Duodenal mucosa (tissue), 2 donors: ENCODE measurements around the gene ZNF431.
"Not testable (repeated sequence)": the region's sequence is repeated elsewhere in the genome, so short reads cannot be mapped to it uniquely, and the experiment has no call there.

ENCODE experiments used
- H3K27ac ChIP-seq: one replicate; pipeline ENCODE4 v1.7.0; 2013; ENCODE audit warnings: low read depth, low read length
- H3K27me3 ChIP-seq, 2 donors: one replicate each; pipeline ENCODE4 v1.7.0; 2013; ENCODE audit warnings: low read length in 2 of 2, control low read depth in 1 of 2; ENCODE audit not compliant: insufficient read depth in 2 of 2, control insufficient read depth in 1 of 2
- H3K36me3 ChIP-seq, 2 donors: one replicate each; pipeline ENCODE4 v1.7.0; 2013; ENCODE audit warnings: low read length in 2 of 2, control low read depth in 1 of 2; ENCODE audit not compliant: insufficient read depth in 2 of 2, control insufficient read depth in 1 of 2
- H3K4me1 ChIP-seq, 2 donors: one replicate each; pipeline ENCODE4 v1.7.0; 2013; ENCODE audit warnings: low read length in 2 of 2, control low read depth in 1 of 2; ENCODE audit not compliant: insufficient read depth in 2 of 2, control insufficient read depth in 1 of 2
- H3K4me3 ChIP-seq, 2 donors: one replicate each; pipeline ENCODE4 v1.7.0; 2013; ENCODE audit warnings: low read length in 2 of 2, low read depth in 1 of 2
- H3K9ac ChIP-seq, 2 donors: one replicate each; pipeline ENCODE4 v1.7.0; 2013; ENCODE audit warnings: low read length in 2 of 2, low read depth in 1 of 2
- H3K9me3 ChIP-seq, 2 donors: one replicate each; pipeline ENCODE4 v1.7.0; 2013; ENCODE audit warnings: low read length in 2 of 2, control low read depth in 1 of 2; ENCODE audit not compliant: control insufficient read depth in 1 of 2

ZNF431 gene

GRCh38 chr19:21202865-21203494 is 61.1 kb downstream of the ZNF431 start:
- H3K36me3 ChIP-seq = no peaks in the 10 kb centered on the region
- H3K4me3 ChIP-seq = no peak overlapping the region
- no peak overlapping the region for H3K9ac ChIP-seq
- H3K4me1 ChIP-seq = no peaks in the 10 kb centered on the region
- peaks cover 0 to 11% of the 10 kb centered on the region in 2 donors for H3K9me3 ChIP-seq
- H3K27me3 ChIP-seq = no peaks in the 10 kb centered on the region
- no peak overlapping the region for H3K27ac ChIP-seq

DNA sequence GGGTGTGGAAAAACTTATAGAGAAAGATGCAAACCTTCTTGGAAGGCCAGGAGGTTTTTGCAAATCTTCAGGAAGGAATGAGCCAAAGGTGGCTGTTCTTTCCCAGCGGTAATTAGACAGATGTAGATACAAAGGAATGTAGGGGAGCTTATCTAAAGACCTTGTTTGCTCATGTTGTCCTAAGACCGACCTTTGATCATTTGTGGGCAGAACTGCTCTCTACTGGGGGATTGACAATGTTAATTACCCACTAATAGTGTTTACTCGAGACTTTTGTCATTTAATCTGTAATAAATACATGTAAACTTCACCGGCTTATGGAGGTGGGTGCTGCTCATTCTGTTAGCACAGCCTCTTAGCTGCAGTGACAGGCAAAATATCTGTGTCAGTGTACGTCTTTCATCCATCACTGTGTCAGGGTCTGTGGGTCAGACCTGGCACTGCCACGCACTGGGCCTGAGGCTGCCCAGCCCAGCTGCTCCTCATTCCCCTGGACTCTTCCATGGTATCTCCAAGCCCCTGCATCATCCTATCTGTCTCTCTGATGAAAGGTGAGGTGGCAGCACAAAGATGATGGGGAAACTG is 68.3 kb downstream of the ZNF431 start:
- no peak overlapping the region for H3K27ac ChIP-seq
- no peak overlapping the region for H3K4me3 ChIP-seq
- H3K9me3 ChIP-seq = peaks cover 0 to 6% of the 10 kb centered on the region in 2 donors
- no peaks in the 10 kb centered on the region for H3K36me3 ChIP-seq
- no peaks in the 10 kb centered on the region for H3K27me3 ChIP-seq
- peaks cover 0 to 6% of the 10 kb centered on the region in 2 donors for H3K4me1 ChIP-seq
- no peak overlapping the region for H3K9ac ChIP-seq

DNA sequence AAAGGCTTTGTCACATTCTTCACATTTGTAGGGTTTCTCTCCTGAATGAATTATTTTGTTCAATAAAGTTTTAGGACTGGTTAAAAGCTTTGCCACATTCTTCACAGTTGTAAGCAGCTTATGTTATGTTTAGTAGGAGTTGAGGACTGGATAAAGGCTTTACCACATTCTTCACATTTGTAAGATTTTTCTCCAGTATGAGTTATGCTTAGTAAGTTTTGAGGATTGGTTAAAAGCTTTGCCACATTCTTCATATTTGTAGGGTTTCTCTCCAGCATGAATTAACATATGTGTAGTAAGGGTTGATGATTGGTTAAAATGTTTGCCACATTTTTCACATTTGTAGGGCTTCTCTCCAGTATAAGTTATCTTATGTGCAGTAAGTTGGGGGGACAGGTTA is 79.9 kb downstream of the ZNF431 start:
- Histone ChIP-seq H3K36me3 (no peaks in the 10 kb centered on the region), H3K9me3 (no peaks in the 10 kb centered on the region), H3K9ac (no peak overlapping the region), H3K4me1 (no peaks in the 10 kb centered on the region), H3K27me3 (no peaks in the 10 kb centered on the region), H3K4me3 (no peak overlapping the region), H3K27ac (no peak overlapping the region)

GRCh38 chr19:21229938-21230337 is 88.1 kb downstream of the ZNF431 start:
- not testable (repeated sequence) for H3K9ac ChIP-seq, H3K27ac ChIP-seq
- peaks cover 11 to 18% of the 10 kb centered on the region in 2 donors for H3K9me3 ChIP-seq

DNA sequence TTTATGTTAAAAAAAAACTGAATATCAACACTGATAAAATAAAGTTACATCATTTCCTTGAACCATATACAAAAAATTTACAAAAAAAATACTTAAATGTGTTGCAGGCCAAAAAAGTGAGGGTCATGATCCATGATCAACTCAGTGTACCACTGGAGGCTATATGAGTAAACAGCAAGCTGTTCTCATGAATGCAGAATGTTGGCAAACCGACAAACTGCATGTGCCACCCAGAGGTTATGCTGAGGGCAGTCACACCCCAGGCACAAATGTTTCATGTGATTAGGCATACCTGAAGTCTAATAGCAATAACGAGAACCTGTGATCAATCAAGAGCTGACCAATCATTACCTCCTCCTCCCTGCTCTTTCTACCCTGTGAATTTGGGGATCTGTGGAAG is 91.9 kb downstream of the ZNF431 start:
- H3K4me3 ChIP-seq = no peak overlapping the region
- no peaks in the 10 kb centered on the region for H3K4me1 ChIP-seq
- no peaks in the 10 kb centered on the region for H3K36me3 ChIP-seq
- no peak overlapping the region for H3K9ac ChIP-seq
- no peak overlapping the region for H3K27ac ChIP-seq
- no peaks in the 10 kb centered on the region for H3K27me3 ChIP-seq
- peaks cover 7 to 13% of the 10 kb centered on the region in 2 donors for H3K9me3 ChIP-seq

More at GRCh38 chr19:21229938-21230337, 88.1 kb downstream of the ZNF431 start:
- H3K36me3 ChIP-seq, H3K27me3 ChIP-seq, H3K4me1 ChIP-seq, H3K4me3 ChIP-seq: not testable (repeated sequence)

DNA sequence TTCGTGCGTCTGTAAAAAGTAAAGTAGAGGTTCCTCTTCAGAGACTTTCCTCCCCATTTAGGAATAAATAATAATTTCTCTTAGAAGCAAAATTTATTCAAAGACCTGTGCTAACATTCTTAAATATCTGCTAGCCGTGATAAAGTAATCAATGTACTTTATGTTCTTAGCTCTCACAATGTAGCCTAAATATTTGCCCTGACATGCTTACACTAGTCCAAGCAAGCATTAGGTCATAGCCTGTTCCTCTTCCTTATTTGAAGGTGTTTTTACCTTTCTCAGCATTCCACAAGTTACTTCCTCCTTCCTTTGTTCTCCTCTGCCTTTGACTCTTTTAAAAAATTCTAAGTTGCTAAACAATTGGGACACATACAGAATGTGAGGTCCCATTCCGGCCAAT is 94.9 kb downstream of the ZNF431 start:
- H3K36me3 ChIP-seq, H3K27me3 ChIP-seq, H3K9me3 ChIP-seq, H3K27ac ChIP-seq, H3K9ac ChIP-seq, H3K4me1 ChIP-seq, H3K4me3 ChIP-seq: not testable (repeated sequence)

- H3K4me3 ChIP-seq = no peak overlapping the region
- H3K9me3 ChIP-seq = peaks cover 0 to 9% of the 10 kb centered on the region in 2 donors
- no peak overlapping the region for H3K27ac ChIP-seq
- no peaks in the 10 kb centered on the region for H3K4me1 ChIP-seq
- no peaks in the 10 kb centered on the region for H3K36me3 ChIP-seq
- H3K27me3 ChIP-seq = no peaks in the 10 kb centered on the region
- H3K9ac ChIP-seq = no peak overlapping the region
These were observed 96.8 kb downstream of the ZNF431 start for GRCh38 chr19:21238670-21239069.
